Keratinocyte (primary cell): ENCODE results near the gene ZMIZ1. TPM values are rescaled to one million over a fixed set of nuclear protein-coding genes. Genes with fewer than 3 reads are reported as not detected.

Source experiments
- DNase-seq: peaks from one replicate; pipeline ENCODE4 v3.0.0-alpha.2; 2011; ENCODE audit warnings: low read depth, missing footprints, low spot score
- FAIRE-seq: peaks from 2 replicates; lab custom pipeline; 2011; peaks lifted over from hg19 to GRCh38; lab: Jason Lieb, UNC
- H2AFZ ChIP-seq: 2 replicates; pipeline ENCODE4 v1.6.0; 2012; ENCODE audit warnings: low read length, control low read depth, inconsistent platforms; ENCODE audit not compliant: control insufficient read depth
- H3K27ac ChIP-seq: 2 replicates; pipeline ENCODE4 v1.5.1; 2011; ENCODE audit warnings: low read length; ENCODE audit not compliant: control insufficient read depth, insufficient read depth
- H3K27me3 ChIP-seq: 3 replicates; pipeline ENCODE4 v1.6.0; 2011; ENCODE audit warnings: low read length; ENCODE audit not compliant: control insufficient read depth, insufficient read depth; ENCODE audit errors: extremely low read depth
- H3K36me3 ChIP-seq, 2 experiments: 2 replicates in 1 of 2; 3 replicates in 1 of 2; pipeline ENCODE4 v1.5.1; 2011; ENCODE audit warnings: low read length in 2 of 2, mild to moderate bottlenecking in 1 of 2; ENCODE audit not compliant: control insufficient read depth in 2 of 2, insufficient read depth in 2 of 2; ENCODE audit errors: extremely low read depth in 1 of 2
- H3K4me1 ChIP-seq: 3 replicates; pipeline ENCODE4 v1.5.1; 2011; ENCODE audit warnings: low read length; ENCODE audit not compliant: control insufficient read depth, insufficient read depth; ENCODE audit errors: extremely low read depth
- H3K4me2 ChIP-seq: 3 replicates; pipeline ENCODE4 v1.6.0; 2011; ENCODE audit warnings: low read depth, low read length; ENCODE audit not compliant: control insufficient read depth, insufficient read depth; ENCODE audit errors: extremely low read depth
- H3K4me3 ChIP-seq, 3 experiments: fragments of 200-600 bp in 1 of 3; sonication (generic) in 1 of 3; 2 replicates in 2 of 3; 3 replicates in 1 of 3; pipeline ENCODE4 v1.5.1; 2011 to 2016; ENCODE audit warnings: low read length in 3 of 3, mild to moderate bottlenecking in 3 of 3, control low read depth in 2 of 3, inconsistent platforms in 1 of 3, low read depth in 1 of 3, mixed read lengths in 1 of 3, mixed run types in 1 of 3, moderate library complexity in 1 of 3; ENCODE audit not compliant: control insufficient read depth in 2 of 3, insufficient read depth in 2 of 3; ENCODE audit errors: extremely low read depth in 1 of 3
- H3K79me2 ChIP-seq: 2 replicates; pipeline ENCODE4 v1.6.0; 2012; ENCODE audit warnings: low read length; ENCODE audit not compliant: control insufficient read depth, insufficient read depth
- H3K9ac ChIP-seq: 3 replicates; pipeline ENCODE4 v1.6.0; 2011; ENCODE audit warnings: low read length; ENCODE audit not compliant: control insufficient read depth, insufficient read depth; ENCODE audit errors: extremely low read depth
- H3K9me1 ChIP-seq: 3 replicates; pipeline ENCODE4 v1.6.0; 2011; ENCODE audit warnings: low read length; ENCODE audit not compliant: control insufficient read depth, insufficient read depth; ENCODE audit errors: extremely low read depth
- H3K9me3 ChIP-seq: 2 replicates; pipeline ENCODE4 v1.5.1; 2012; ENCODE audit warnings: low read depth, low read length; ENCODE audit not compliant: control insufficient read depth
- H4K20me1 ChIP-seq: 3 replicates; pipeline ENCODE4 v1.6.0; 2011; ENCODE audit warnings: low read length; ENCODE audit not compliant: control insufficient read depth, insufficient read depth; ENCODE audit errors: extremely low read depth
- CTCF ChIP-seq, 3 experiments: IDR thresholded peaks in 1 of 3; conservative IDR thresholded peaks in 1 of 3; optimal IDR thresholded peaks in 1 of 3; 2 replicates in 2 of 3; 3 replicates in 1 of 3; pipeline versions ENCODE3 to v1.5.1; 2011; ENCODE audit warnings: low read length in 3 of 3, mild to moderate bottlenecking in 3 of 3, moderate library complexity in 2 of 3, control low read depth in 1 of 3, inconsistent platforms in 1 of 3; ENCODE audit not compliant: insufficient read depth in 2 of 3; ENCODE audit errors: extremely low read depth in 1 of 3
- EZH2 ChIP-seq: IDR thresholded peaks from one replicate; pipeline ENCODE4 v1.6.1; 2012; ENCODE audit warnings: inconsistent platforms, mild to moderate bottlenecking, low read length, moderate library complexity
- dilution Hi-C: fragments of 300-500 bp; cut with MboI; formaldehyde crosslinking; loops from one replicate; pipeline ENCODE4 v1.7.0; 2020; ENCODE audit warnings: low sequenced_read_pairs; ENCODE audit not compliant: extremely low pct_ligation_motif_present
- polyA plus RNA-seq, 5 experiments: library from polyadenylated mRNA; depleted of rRNA in 3 of 5; stranded (reverse) in 3 of 5; stranded (forward) in 1 of 5; unstranded in 1 of 5; fragments of >200 nt; gene quantifications; 1 replicate in 1 of 5; 2 replicates in 3 of 5; 3 replicates in 1 of 5; pipeline versions ENCODE4 v1.2.1 to v1.2.3, GENCODE V29; 2011 to 2012; ENCODE audit warnings: missing spikeins in 2 of 5, low read depth in 1 of 5, low replicate concordance in 1 of 5

Gene ZMIZ1
- polyA plus RNA-seq, 1 donor (not counting 4 experiments of a cell fraction or from before 2014, with no cell fraction given), result 1.8 TPM

DNA sequence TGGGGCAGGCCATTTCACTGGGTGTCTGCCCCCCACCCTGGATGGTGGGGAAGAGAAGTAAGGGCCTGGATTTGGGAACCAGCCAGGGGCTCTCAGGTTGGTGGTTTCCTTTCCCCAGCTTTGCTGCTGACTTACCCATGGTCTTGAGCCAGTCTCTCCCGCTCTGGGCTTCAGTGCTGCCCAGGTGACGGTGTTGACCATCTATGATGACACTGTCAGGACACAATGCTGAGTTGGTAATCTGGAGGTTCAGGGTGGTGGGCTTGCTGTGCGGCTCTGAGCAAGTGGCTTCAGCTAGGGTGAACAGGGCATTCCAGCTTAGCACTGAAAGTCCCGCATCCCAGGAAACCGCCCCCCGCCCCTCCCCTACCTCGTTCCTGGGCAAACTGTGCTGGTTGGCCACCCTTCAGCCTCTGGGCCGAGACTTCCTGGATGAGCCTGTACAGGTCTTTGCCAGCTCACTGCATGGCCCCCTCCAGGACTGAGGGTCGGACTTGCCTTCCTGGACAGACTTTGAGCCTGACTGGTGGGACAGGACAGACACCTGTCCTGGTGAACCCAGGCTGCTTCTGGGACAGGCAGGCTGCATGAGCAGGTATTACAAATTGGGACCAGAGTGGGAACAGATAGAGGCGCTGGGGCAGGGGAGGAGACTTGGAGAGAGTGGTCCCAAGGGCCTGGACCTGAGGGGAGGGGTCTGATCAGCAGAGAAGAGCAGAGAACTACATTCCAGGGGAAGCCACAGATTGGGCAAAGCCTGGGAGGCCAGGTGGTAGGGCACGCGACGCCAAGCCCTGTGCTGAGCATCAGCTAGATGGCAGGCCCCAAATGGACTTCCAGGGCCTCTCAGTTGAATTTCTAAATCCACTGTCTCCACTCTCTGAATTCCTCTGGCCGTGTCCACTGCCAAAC lies 19.9 kb upstream of the ZMIZ1 start:
- Histone ChIP-seq H4K20me1 (no peaks in the 10 kb centered on the region), H3K27me3 (peaks cover 11% of the 10 kb centered on the region), H3K4me2 (no peak overlapping the region), H2AFZ (no peak overlapping the region), H3K27ac (no peak overlapping the region), H3K79me2 (no peaks in the 10 kb centered on the region), H3K36me3 (no peaks in the 10 kb centered on the region), H3K4me3 (no peak overlapping the region), H3K9me3 (no peaks in the 10 kb centered on the region), H3K9ac (no peak overlapping the region), H3K4me1 (peaks cover 7% of the 10 kb centered on the region), H3K9me1 (no peaks in the 10 kb centered on the region)
- dilution Hi-C loops, result no loop called here
- no peak for FAIRE-seq
- TF ChIP-seq CTCF (optimal IDR thresholded peaks at IDR 0.05 in 1 of 3, IDR thresholded peaks at IDR 0.05 in 1 of 3, conservative IDR thresholded peaks at IDR 0.05 in 1 of 3; ENCODE audit: extremely low read depth in 1 of 3, insufficient read depth in 2 of 3, low read length in 3 of 3) (no peak), EZH2 (no peak)
- no peak for DNase-seq

DNA sequence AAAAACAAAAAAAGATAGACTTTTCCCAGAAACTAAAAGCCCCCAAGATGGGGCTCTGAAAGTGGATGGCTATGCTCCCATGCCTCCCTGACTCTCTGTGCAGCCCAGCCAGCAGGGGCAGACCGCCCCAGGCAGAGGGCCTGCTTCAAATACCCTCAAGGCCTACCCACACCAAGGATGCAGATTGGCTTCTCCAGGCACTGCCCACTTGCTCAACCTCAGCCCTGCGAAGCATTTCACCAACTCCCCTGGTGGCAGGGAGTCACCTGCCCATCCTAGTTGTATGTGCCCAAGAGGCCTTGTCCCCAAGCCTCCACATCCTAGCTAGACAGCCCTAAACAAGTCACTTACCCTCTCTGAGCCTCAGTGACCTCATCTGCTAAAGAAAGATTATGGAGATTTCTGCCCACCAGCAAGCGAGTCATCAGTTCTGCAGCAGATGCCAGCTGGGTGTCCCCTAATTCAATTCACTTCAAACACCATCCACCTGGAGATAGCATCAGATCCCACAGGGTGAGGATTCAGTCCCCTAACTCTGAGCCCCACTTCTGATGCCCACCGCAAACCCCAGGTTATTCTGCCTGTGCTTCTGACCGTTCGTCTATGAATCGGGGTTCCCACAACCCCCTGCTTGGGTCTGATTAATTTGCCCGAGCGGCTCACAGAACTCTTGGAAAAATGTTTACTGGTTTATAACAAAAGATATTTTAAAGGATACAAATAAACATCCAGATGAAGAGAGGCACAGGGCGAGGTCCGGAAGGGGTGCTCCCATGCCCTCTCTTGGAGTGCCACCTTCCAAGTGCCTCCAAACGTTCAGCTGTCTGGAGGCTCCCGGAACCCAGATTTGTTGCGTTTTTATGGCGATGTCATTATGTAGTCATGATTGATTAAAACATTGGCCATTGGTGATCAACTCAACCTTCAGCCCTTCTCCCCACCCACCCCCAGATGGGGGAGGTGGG lies 18.6 kb upstream of the ZMIZ1 start:
- Histone ChIP-seq H3K9me1 (no peaks in the 10 kb centered on the region), H2AFZ (no peak overlapping the region), H3K4me3 (no peak overlapping the region), H3K9me3 (no peaks in the 10 kb centered on the region), H3K36me3 (no peaks in the 10 kb centered on the region), H4K20me1 (no peaks in the 10 kb centered on the region), H3K27me3 (no peaks in the 10 kb centered on the region), H3K27ac (no peak overlapping the region), H3K79me2 (no peaks in the 10 kb centered on the region), H3K9ac (no peak overlapping the region), H3K4me1 (peaks cover 7% of the 10 kb centered on the region), H3K4me2 (no peak overlapping the region)
- DNase-seq, result no peak
- no peak for FAIRE-seq
- dilution Hi-C loops, result no loop called here
- TF ChIP-seq CTCF (optimal IDR thresholded peaks at IDR 0.05 in 1 of 3, IDR thresholded peaks at IDR 0.05 in 1 of 3, conservative IDR thresholded peaks at IDR 0.05 in 1 of 3; ENCODE audit: extremely low read depth in 1 of 3, insufficient read depth in 2 of 3, low read length in 3 of 3) (no peak), EZH2 (no peak)
